Adrenal gland (tissue), 5 donors: ENCODE results near the gene RASD2.

Source experiments
- POLR2A ChIP-seq, 2 donors: fragments of 450-650 bp; IDR thresholded peaks; one replicate each; pipeline ENCODE4 v1.6.1; 2017; ENCODE audit warnings: antibody characterized with exemption in 2 of 2, mild to moderate bottlenecking in 2 of 2, moderate library complexity in 1 of 2
- TF ChIP-seq, protein P1 (sequence below), 6 experiments: fragments of 450-650 bp in 4 of 6; fragments of 200-600 bp in 2 of 6; sonication (generic) in 1 of 6; IDR thresholded peaks; 1 replicate in 5 of 6; 2 replicates in 1 of 6; pipeline versions ENCODE4 v1.5.1 to v1.8.0; 2016 to 2021; ENCODE audit warnings: antibody characterized with exemption in 6 of 6, mild to moderate bottlenecking in 2 of 6, moderate library complexity in 1 of 6
- donor health status: DM: no; HTN: no; CAD: no.

DNA sequence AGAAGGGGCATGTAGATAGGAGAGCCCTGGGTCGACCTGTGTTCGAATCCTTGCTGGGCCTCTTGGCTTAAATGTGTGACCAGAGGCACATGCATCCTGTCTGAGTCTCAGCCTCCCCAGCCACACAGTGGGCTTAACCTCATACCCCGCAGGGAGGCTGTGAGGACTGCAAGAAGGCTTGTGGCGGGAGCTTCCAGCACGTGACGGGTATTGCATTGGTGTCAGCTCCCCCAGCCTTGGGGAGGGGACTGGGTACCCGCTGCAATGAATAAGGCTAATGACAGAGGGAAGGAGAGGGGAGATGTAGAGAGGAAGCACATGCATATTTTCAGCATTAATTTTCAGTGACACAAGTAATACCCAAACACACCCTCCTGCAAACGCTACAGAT is 8.1 kb downstream of the RASD2 start:
- no peak for TF ChIP-seq POLR2A (IDR thresholded peaks at IDR 0.05)
- TF ChIP-seq, protein P1, sequence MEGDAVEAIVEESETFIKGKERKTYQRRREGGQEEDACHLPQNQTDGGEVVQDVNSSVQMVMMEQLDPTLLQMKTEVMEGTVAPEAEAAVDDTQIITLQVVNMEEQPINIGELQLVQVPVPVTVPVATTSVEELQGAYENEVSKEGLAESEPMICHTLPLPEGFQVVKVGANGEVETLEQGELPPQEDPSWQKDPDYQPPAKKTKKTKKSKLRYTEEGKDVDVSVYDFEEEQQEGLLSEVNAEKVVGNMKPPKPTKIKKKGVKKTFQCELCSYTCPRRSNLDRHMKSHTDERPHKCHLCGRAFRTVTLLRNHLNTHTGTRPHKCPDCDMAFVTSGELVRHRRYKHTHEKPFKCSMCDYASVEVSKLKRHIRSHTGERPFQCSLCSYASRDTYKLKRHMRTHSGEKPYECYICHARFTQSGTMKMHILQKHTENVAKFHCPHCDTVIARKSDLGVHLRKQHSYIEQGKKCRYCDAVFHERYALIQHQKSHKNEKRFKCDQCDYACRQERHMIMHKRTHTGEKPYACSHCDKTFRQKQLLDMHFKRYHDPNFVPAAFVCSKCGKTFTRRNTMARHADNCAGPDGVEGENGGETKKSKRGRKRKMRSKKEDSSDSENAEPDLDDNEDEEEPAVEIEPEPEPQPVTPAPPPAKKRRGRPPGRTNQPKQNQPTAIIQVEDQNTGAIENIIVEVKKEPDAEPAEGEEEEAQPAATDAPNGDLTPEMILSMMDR (IDR thresholded peaks at IDR 0.05) = no peak
